ENCODE measurements around the gene KLHL30.

KLHL30 gene

GRCh38 chr2:238145851-238146250 is 7.4 kb downstream of the KLHL30 start:
- no peak for DNase-seq (ENCODE audit: low spot score)

- DNase-seq (ENCODE audit: low spot score) = no peak
Observed at GRCh38 chr2:238146884-238147544, 8.5 kb downstream of the KLHL30 start.

GRCh38 chr2:238148981-238149380 is 10.5 kb downstream of the KLHL30 start:
- no peak for DNase-seq (ENCODE audit: low spot score)

GRCh38 chr2:238149841-238150572 is 11.5 kb downstream of the KLHL30 start:
- DNase-seq (ENCODE audit: low spot score) = no peak

- no peak for DNase-seq (ENCODE audit: low spot score)
Observed at GRCh38 chr2:238150686-238151085, 12.2 kb downstream of the KLHL30 start.

GRCh38 chr2:238151205-238151604 is 12.7 kb downstream of the KLHL30 start:
- DNase-seq (ENCODE audit: low spot score) = no peak

GRCh38 chr2:238151628-238152235 is 13.3 kb downstream of the KLHL30 start:
- DNase-seq (ENCODE audit: low spot score) = no peak

GRCh38 chr2:238152771-238153688 is 14.6 kb downstream of the KLHL30 start:
- no peak for DNase-seq (ENCODE audit: low spot score)

GRCh38 chr2:238154570-238154969 is 16.1 kb downstream of the KLHL30 start:
- no peak for DNase-seq (ENCODE audit: low spot score)

- DNase-seq (ENCODE audit: low spot score) = no peak
Observed at GRCh38 chr2:238155051-238155760, 16.7 kb downstream of the KLHL30 start.

- DNase-seq (ENCODE audit: low spot score) = no peak
Observed at GRCh38 chr2:238155761-238156694, 17.6 kb downstream of the KLHL30 start.

GRCh38 chr2:238157506-238158017 is 19.1 kb downstream of the KLHL30 start:
- DNase-seq (ENCODE audit: low spot score) = no peak

- DNase-seq (ENCODE audit: low spot score) = no peak
Observed at GRCh38 chr2:238158018-238158508, 19.6 kb downstream of the KLHL30 start.

- DNase-seq (ENCODE audit: low spot score) = peak; percentile 23
Observed at GRCh38 chr2:238158509-238159070, 20.1 kb downstream of the KLHL30 start, which contains the start of gene ERFE. TSS of gene ERFE (plus strand) at chr2:238158970. CDS start at chr2:238159008, 38 bp downstream.

GRCh38 chr2:238159071-238159539 is 20.6 kb downstream of the KLHL30 start:
- no peak for DNase-seq (ENCODE audit: low spot score)

- DNase-seq (ENCODE audit: low spot score) = no peak
Observed at GRCh38 chr2:238159661-238160205, 21.3 kb downstream of the KLHL30 start.

- DNase-seq (ENCODE audit: low spot score) = no peak
Observed at GRCh38 chr2:238160206-238161129, 22.0 kb downstream of the KLHL30 start.
